HG03558 (cell line): ENCODE data around the gene MATN1.

Experiments
- ATAC-seq: cut with Tn5 transposase; IDR thresholded peaks from one replicate; pipeline ENCODE4 v1.9.1; 2021; ENCODE audit warnings: moderate number of reproducible peaks; ENCODE audit not compliant: unreplicated experiment; ENCODE audit errors: extremely low read depth

MATN1 gene

DNA sequence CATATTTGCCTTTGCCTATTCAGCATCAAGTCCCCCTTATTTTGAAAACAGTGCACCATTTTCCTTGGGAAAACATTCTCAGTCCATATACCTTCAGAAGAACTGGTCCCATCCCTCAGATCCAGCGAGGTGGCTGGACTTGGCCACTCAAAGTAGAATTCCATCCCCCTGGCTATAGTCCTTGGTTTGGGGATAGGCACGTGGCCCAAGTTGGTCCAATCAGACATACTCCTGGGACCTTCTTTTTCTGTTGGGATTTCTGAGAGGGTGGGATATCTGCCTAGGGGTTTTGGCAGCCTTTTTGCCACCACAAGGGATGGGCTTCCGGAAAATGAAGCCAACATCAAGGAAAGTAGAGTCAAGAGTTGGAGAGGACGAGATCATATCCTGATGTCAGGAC is 10.7 kb upstream of the MATN1 start:
- no peak for ATAC-seq

DNA sequence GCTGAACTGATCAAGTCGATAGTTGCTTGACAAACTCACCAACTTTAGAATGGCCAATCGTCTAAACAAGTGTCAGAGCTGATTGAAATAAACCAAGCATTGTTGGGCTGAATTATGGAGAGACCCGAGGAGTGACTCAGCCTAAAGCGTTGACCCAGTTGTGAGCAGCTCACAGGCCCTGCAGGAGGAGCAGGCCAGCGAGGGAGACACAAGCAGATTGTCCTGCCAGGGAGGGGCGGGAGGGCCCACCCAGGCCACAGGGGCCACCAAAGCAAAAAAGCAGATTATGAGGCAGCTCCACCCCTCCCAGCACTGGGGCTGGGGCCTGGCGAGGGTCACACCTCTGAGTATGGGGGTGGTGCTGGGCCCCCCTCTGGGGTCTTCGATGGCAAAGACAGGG is 10.1 kb upstream of the MATN1 start:
- ATAC-seq: no peak

DNA sequence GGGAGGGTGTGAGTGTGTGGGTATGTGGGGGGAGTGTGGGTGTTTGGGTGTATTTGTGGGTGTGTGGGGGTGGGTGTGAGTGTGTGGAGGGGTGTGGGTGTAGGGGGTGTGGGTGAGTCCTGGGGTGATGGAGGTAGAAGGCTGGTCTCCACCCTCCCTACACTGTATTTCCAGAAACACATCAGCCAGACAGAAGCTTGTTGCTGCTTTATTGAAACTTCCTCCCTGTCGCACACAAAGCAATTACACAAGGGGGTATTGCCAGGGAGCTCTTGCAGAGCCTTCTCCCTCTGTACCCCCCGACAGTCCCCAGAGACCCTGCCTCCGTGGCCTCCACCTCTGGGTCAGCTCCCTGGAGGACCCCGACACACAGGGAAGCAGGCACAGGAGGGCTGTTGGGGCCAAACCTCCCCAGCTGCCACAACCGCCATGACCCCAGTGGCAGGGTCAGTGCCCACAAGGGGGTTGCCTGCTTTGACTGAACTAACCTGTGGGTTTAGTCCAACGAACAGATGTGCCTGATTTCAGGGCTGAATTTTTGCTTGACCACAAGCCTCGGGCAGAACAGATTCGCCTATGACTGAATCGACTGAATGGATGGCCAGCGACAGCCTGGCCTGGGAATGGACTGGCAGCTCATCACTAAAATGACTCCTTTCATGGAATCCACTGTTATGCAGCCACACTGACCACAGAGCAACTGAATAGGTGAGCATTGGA is 9.1 kb upstream of the MATN1 start:
- no peak for ATAC-seq

DNA sequence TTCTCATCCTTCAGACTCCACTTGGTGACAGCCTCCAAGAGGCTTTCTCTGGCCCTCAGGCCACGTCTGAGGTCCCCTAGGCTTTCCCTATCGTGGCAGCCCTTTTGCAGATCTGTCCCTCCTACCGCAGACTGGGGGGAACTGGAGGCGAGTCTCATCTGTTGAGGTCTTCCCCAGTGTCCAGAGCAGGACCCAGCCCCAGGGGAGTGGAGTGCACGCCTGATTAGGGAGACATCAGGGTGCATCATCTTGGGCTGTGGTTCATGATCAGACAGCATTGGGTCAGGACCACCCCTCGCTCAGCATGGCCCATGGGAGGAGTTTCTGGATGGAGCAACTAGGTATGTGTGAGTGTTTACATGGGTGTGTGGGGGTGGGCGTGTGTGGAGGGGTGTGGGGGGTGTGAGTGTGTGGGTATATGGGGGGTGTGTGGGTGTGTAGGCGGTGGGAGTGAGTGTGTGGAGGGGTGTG is 8.5 kb upstream of the MATN1 start:
- ATAC-seq: no peak

DNA sequence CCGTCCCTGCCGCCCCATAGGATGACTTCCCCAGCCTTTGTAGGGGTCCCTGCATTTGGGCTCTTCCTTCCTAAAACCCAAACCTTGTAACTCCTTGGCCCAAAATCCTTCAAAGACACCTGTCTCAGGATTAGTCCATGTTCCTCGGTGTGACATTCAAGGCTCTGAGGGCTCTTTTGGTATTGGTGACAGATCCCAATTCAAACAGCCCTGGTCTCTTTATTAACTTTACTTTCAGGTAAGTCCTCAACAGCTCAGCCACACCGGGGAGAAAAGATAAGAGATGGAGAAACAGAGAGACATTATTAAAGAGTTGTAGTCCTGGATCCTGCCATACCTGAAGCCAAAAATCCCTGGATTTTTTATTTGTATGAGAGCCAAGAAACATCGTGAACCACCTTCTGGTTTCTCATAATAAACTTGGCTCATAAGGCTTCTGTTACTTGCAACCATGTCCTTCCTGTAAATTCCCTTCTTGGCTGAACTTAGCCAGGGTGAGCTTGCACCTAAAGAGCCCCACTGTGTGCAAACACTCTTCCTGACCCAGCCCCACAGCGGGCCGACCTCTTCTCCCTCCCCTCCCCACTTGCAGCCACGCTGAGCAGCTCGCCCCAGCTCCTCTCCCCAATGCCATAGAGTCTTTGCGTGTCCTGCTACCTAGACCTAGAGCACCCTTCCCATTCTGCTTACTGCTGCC is 7.9 kb upstream of the MATN1 start:
- ATAC-seq: no peak

DNA sequence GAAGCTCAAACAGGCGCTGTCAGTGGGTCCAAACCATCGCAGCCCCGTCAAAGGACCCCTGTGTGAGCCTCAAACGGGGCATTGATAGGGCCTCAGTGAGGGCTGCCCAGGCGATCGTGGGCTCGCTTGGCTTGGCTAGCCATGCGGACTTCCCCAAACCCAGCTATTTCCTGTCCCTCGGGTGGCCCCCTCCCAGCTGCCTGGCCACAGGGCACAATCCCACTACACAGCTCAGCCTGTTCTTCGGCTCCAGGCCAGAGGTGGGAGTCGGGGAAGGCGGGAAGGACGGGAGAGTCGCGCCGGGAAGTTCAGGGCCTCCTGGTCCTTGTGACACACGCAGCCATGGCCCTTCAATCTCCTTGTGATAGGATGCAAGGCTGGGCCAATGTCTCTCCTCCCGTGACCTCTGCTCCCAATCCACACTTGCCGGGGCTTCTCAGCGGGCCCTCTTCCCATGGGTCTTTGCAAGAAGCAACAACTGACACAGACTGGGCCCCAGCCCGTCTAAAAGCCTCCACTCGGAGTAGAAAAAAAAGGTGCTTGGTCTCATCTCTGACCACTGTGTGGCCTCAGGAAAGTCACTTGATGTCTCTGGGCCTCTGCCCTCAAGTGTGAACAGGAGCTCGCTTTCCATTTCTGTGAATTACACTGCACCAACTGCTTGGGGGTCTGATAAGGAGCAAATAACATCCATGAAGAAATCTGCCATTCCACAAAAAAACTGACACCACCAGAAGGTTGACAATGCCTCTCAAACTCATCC is 7.1 kb upstream of the MATN1 start:
- no peak for ATAC-seq

DNA sequence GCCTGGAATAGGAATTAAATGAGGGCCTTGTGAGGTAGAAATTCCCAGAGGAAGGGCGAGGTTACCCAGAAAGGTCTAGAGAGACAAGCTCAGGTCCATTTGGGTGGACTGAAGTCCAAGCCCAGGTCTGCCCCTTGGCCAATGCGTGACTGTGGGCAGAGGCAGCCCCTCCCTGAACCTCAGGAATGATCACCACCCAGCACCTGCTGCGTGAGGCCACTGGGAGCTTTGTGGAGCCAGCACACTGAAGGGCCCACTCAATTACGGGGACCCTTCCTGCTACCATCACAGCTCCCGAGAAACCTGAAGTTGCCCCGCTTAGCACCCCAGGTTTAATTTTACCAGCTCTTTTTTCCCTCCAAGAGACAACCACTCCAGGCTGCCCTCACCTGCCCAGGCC is 6.5 kb upstream of the MATN1 start:
- no peak for ATAC-seq

DNA sequence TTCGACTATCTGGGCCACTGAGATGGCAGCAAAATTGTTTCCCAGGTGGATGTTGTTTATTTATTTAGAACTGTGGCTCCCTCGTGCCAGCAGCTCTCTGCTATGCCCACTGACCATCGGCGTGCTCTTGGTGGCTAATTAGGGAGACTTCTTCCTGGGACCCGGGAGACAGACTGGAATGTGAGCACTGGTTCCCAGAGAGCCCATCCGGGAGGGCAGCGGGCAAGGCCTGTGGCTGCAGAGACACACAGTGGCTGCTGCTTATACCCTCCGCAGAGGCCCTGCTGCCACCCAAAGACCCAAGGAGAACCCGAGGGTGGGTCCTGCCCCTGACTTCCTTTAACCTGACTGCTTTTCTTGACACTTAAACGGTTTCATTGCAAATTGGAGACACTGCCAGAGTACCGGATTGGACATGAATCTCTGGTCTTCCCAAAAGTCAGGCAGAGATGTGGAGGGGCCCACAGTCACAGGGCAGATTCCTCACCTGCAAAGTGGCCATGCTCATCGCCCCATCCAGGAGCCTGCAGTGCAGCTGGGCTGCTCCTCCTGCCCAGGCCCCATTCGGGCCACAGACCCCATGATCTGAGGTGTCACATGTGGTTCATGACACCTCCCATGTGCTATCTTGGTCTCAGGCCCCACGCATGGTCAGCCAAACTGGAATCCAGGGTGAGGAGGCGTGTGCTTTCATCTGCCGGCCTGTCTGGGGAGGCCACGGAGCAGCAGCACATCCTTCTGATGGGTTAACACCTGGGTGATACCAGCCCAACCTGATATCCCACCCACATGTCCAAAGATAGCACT is 5.7 kb upstream of the MATN1 start:
- no peak for ATAC-seq

DNA sequence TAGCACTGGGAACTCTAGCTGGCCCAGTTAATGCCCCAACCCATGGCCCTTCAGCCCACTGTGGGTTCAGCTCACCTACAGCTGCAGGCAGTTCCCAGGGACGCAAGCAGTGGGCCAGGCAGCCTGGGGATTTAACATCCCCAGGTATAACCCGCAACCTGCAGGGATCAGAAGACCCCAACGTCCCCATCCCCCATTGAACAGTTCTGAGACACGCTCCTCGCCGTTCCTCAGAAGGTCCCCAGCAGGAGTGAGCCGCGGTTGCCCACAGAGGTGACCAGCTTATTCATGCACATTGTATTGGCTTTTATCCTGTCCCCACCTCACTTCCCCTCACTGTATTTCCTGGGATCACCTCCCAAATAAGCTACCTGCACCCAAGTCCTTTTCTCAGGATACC is 5.0 kb upstream of the MATN1 start:
- ATAC-seq: no peak

DNA sequence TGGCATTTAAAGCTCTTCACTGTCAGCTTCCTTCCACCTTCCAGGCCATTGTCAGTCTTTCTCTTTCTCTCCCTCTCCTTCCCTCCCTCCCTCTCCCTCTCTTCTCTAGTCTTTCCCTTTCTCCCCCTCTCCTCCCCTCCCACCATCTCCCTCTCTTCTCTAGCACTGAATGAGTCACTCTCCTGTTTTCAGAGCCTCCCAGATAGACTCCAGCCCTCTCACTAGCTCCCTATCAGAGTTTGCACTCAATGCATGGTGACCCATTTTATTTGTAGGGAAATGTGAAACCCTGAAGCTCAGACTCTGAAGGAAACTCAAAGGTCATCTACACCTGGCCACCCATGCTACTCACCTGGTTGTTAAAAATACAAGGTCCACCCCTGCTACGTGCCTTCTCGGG is 4.4 kb upstream of the MATN1 start:
- no peak for ATAC-seq

DNA sequence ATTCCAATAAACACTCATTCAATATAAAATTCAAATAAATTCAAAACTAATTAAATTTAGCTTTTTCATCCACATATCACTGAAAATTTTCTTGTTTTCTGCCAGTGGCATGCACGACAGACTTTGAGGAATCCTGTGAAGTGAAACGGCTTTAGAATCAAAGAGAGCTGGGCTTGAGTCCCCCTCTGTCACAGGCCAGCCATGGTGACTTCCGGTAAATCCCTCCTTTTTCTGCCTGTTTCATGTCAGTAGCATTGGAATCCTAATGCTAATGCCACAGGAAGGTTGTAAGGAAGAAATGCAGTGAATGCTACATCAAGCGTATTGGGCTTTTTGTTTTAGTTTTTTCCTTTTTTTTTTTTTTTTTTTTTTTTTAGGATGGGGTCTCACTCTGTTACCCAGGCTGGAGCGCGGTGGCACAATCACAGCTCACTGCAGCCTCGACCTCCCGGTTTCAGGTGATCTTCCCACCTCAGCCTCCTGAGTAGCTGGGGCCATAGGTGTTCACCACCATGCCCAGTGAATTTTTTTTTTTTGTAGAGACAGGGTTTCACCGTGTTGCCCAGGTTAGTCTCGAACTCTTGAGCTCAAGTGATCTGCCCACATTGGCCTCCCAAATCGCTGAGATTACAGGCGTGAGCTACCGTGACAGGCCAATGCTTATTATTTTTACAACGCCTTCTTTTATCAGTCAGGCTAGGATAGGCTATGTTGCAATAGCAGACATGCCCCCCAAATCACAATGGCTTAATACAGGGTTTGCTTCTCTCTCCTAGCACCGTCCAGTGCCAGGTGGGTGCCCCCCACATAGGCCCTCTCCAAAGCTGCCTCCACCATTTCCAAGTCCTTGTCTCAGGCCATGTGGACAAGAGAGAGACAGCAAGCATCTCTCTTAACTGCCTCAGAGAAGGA is 3.6 kb upstream of the MATN1 start:
- no peak for ATAC-seq

DNA sequence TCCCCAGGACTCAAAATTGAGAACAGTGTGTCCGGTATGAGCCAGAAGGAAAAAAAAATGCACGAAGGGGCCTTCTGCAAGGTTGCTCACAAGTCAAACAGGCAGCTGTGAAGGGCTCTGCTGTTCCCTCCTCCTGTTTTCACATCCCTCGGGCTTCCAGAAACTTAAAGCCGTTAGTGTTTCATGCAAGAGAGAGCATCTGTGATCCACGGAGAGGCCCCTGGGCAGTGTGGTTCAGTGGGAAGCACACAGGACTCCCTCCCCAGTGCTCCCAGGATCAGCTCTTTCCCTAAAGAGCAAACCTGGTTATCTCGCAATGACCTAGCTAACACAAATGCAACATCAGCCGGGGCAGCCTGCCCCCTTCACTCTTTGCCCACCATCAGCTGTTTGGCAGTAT is 2.9 kb upstream of the MATN1 start:
- ATAC-seq: no peak

DNA sequence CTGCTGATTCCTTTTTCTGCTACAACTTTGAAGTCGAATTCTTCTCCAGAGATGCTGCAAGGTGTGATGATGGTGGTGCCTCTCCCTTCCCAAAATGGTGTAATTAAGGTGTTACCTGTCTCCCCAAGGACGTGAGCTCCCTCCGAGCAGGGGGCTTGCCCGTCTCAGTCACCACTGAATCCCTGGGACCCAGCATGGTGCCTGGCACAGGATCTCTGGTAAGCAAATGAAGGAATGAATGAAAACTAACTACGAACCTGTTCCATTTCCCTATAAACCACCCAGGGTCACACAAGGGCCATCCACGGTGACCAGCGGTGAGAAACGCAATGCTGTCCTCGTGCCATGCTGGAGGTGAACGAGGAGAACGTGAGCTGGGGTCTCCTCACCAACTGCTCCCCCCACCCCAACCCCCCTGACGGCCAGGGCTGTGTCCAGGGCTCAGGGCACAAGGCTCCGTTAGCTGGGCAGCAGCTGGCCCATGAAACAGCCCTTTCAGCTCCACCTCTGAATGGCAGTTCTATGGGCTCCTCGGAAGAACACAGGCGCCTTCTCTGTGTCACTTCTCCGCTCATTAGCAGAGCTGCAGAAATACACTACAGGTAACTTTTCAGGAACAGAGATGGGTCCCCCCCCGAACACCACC is 2.2 kb upstream of the MATN1 start:
- ATAC-seq: no peak

DNA sequence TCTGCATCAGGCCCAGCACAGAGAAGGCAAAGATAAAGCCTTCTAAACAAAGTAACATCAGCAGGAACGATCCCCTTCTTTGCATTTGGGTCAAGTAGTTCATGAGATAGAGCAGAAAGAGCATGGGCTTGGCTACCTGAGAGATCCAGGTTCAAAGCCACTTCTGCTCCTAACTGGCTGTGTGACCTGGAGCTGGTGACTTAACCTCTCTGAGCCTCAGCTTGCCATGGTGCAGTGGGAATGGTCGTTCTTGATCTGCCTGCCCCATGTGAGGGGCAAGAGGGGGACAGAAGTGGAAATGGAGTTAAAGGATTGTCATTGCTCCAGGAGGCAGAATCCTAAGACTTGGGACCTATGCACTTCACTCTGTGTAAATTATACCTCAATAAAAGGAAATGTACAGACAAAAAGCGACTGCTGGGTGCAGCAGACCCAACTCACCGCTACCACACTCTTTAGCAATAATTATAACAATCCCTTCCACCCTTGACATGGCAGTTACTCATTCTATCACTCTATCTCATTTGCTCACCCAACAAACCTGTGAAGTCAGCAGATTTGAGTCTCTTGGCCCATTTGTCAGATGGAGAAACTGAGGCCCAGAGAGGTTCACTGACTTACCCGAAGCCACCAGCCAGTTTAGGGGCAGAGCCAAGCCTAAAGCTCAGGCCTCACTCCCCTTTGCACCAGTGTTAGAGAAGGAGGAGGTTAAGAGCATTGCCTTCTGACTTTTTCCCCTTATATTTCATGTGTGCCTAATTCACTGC is 1.5 kb upstream of the MATN1 start:
- no peak for ATAC-seq

DNA sequence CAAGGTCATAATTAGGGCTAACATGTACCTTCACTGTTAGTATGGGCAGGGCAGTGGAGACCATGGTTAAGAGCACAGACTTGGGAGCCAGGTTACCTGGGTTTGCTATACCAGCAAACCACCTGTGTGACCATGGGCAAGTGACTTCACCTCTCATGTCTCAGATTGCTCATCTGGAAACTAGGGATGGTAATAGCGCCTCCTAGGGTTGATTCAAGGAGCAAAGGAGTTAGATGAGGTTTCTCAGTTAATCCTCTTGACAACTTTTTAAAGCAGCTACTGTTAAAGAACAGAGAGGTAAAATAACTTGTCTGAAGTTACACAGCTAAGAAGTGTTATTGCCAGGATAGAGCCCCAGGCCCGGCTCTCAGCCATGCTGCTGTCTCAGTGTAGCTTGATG is 790 bp upstream of the MATN1 start:
- ATAC-seq: no peak

DNA sequence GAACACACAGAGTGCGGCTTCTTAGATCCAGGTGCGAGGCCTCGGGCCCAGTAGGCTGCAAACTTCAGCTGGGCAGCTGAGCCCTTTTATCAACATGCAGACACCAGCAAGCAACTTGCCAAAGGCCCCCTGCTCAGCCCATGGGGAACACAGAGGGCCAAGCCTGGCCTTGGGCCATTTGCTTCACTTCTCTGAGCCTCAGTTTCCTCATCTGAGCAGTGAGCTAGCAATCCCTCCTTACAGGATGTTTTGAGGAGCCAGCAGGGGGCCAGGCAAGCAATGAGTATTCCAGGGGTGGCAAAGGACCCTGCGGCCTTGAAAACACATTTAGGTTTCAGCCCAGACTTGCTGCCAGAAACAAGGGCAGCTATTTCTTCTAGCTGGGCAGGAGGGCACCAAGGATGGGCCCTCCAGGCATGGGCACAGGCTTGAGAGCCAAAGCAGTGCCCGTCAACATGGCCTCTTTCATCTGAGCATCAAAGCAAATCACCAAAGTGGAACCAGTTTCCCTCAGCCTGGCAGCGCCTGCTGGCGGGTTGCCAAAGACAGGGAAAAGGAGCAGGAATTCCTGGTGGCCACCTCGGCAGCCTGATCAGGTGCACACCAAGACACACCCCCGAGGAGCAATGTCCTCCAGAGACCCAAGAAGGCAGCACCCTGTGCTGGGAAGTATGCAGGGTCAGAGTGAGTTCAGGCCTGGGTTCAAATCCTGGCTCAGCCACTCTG is 1.4 kb downstream of the MATN1 start:
- ATAC-seq: no peak

DNA sequence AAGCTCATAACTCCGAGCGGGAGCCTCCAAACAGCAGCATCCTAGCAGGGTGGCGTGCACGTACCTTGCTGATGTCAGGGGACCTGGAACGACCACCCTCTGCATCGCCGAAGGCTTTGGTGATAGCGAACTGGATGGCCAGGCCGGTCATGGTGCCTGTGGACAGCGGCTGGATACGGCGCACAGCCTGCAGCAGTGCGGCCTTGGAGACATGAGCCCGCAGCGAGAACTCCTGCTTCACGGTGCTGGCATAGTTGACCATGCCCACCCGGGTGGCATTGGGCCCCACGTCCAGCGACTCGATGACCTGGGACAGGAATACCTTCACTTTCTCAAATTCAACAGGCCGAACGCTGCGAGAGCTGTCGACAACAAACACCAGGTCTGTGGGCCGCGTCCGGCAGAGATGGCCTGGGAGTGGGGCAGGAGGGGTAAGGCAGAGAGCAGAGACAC is 2.0 kb downstream of the MATN1 start:
- no peak for ATAC-seq
